ENCODE data around the gene CCDC88C.

DNA sequence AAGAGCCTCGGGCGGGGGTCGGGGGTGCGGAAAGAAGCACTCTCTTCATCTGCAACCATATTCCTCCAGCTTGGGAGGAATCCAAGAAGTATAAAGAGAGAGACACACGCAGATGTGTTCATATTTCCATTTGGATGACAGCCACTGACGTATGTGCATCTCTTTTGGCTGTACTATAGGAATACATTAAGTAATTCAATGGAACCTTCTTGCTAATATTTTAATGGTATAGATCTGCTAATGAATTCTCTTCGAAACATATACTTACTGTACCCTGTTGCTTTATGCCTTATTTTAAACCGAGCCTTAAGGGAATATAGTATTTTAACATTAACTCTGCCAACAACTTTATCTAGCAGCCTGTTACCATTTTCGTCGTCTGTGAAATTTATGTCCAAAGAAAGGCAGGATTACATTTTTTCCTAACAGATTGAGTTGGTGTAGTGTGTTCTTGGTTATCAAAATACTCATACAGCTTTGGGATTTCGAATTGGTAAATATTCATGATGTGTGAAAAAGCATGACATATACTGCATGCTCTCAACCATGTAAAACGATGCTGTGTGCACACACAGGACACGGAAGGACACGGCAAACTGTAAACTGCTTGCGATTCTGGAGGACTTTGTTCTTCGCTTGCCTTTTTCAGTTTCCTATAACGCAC lies 84.5 kb downstream of the CCDC88C start:
- TF ChIP-seq MYC (IDR thresholded peaks at IDR 0.05; ENCODE audit: low read depth, low read length) (no peak), POLR2A (IDR thresholded peaks at IDR 0.05; ENCODE audit: low read depth, low read length) (no peak), POLR2AphosphoS5 (IDR thresholded peaks at IDR 0.05; ENCODE audit: insufficient read depth, low read depth, low read length) (no peak)

Measured in endothelial cell of umbilical vein (primary cell).